Suppressor macrophage treated with lipopolysaccharide for 4 hours (primary cell): Measurements from ENCODE around the gene YKT6.
A peak's percentile ranks its signal among the peaks of the same experiment; 100 is the strongest.
"Not testable (repeated sequence)": the region's sequence is repeated elsewhere in the genome, so short reads cannot be mapped to it uniquely, and the experiment has no call there.

Experiments used
- DNase-seq: peaks from one replicate; pipeline ENCODE4 v3.0.0-alpha.2; 2020

Gene YKT6

GRCh38 chr7:44200699-44201461 is at the start of gene YKT6:
YKT6 (plus strand) TSS chr7:44200978; CDS start chr7:44201136, 158 bp downstream.
- peak; percentile 97 for DNase-seq

DNA sequence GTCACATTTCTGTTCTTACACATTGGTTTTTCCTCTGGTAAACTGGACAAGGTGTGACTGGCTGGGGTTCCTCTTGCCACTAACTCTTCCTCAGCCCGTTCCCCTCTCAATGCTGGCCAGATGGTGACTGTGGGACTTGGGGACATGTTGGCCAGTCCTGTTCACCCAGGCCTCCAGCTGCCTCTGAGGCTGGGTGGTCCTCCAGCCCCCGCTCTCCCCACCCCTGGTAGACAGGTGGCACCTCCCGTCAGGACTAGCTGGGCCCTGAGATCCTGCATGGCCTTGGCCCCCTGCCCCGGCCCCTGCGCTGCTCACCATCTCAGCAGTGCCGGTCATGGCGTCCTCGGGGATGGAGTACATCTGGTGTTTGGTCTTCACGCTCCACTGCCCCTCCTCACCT is 48.8 kb upstream of the YKT6 start:
- no peak for DNase-seq

DNA sequence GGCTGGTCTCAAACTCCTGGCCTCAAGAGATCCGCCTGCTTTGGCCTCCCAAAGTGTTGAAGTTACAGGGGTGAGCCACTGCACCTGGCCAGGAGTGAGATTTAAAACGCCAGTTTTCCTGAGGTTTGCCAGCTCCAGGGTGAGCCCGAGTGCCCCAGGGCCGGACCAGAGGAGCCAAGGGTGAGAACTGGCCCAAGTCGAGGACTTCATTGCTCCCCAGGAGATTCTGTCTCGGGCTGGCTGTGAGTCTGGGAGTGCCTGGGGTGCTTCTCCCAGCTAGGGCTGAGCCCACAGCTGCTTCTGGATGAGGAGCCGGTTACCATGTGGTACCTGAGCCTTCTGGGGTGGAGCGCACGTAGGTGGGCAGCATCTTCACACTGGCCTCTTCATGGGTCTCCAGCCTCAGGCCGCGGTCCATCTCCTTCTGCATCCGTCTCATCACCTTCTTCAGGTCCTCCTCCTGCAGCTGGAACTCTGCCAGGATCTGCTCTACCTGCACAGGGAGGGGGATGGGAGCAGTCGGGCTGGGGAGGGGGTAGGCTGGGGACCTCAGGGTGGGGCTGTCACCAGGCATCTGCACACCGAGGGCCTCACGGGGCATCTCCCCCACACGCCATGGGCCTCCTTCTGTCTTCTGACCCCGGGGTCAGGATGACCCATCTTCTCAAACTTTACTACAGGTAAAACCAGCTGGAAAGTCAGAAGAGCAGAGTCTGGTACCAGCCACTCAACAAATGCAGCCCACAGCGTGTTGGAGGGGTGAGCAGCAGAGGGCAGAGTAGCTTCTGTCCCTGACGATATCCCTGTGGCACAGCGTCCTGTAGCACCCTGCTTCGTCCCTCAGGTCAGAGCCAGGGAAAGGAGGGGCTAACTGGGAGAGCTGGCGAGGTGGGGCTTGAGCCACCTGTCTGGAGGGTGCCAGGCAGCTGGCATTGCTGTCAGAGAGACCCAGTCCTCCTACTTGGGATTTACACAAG is 47.5 kb upstream of the YKT6 start:
- no peak for DNase-seq

DNA sequence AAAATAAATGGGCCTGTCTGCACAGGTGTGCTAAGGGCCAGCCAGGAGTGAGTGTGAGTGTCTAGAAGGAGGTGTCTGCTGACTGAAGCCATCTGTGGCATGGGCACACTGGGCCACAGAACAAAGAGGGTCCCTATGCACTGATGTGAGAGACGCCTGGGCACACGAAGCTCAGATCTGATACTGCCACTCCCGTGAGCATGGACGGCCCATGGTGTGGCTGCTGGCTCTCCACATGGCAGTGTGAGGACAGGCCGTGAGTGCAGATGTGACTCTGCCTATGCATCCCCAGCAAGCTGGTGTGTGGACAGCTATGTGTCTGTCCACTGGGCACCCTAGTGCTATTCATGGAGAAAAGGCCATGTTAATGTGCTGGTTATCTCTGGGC is 46.8 kb upstream of the YKT6 start:
- no peak for DNase-seq

GRCh38 chr7:44154703-44155102 is 46.1 kb upstream of the YKT6 start:
- no peak for DNase-seq

GRCh38 chr7:44155191-44156185 is 45.3 kb upstream of the YKT6 start:
- DNase-seq: no peak

DNA sequence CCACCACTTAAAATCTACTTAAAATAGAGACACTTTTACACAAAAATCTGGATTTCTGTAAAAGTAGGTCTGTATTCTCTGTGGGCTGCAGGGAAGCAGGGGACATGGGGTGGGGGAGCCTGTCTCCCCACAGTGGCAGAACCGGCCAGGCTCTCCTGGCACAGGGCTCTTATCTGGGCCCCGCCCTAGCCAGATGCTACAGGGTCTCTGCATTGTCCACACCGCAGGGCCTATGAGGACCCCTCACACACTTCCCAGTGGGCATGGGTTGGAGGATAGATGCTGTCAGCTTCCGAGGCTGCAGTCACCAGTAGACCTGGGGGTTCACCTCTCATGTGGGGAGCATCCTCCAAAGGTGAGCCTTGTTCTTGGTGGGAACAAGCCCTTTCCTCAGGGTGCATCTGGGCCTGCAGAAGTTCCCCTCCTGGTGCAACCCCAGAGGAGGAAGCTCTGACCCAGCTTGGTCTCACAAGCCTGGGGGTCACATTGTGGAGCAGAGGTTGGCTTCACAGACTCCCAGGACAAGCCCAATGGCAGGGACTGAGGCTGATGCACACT is 44.2 kb upstream of the YKT6 start:
- DNase-seq: no peak

DNA sequence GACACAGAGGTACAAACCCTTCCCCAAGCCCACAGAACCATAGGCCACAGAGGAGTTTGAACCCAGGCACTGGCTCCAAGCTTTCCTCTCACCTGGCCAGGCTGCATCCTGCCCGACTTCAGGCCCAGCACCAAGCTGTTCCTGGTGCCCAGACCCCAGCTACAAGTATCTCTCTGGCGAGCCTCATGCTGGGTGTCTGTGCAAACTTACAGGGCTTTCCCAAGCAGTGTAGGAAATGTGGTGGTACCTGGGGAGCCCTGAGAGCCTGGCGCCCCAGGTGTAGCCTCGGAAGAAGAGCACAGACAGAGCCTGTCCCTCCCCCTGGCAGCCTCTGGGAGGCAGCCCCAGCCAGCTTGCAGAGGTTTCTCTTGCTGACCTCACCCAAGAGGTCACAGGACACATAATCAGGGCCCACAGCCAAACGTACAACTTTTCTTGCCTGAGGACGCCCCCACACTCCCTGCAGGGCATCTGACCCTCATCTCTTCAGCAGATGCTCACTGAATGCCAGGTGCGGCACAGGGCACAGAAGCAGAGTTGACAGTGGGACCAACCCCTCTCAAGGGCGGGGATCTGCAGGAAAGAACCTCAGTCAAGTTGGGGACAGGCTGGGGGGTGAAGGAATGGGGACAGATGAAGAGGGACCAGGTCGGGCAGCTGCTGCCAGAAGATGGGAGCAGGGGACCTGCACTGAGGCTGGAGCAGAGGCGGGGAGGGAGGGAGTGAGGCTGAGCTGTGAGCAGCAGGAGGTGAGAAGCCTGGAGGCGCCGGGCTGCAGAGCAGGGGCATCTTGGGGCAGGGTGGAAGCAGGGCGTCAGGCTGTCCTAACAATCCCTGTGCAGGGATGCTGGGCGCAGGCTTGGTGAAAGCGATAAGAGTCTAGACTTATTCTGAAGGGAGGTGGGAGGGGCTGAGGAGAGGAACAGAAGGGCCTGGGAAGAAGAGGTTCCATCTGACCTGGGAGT is 43.4 kb upstream of the YKT6 start:
- no peak for DNase-seq

- no peak for DNase-seq
These were observed 42.5 kb upstream of the YKT6 start for GRCh38 chr7:44158096-44158872.

DNA sequence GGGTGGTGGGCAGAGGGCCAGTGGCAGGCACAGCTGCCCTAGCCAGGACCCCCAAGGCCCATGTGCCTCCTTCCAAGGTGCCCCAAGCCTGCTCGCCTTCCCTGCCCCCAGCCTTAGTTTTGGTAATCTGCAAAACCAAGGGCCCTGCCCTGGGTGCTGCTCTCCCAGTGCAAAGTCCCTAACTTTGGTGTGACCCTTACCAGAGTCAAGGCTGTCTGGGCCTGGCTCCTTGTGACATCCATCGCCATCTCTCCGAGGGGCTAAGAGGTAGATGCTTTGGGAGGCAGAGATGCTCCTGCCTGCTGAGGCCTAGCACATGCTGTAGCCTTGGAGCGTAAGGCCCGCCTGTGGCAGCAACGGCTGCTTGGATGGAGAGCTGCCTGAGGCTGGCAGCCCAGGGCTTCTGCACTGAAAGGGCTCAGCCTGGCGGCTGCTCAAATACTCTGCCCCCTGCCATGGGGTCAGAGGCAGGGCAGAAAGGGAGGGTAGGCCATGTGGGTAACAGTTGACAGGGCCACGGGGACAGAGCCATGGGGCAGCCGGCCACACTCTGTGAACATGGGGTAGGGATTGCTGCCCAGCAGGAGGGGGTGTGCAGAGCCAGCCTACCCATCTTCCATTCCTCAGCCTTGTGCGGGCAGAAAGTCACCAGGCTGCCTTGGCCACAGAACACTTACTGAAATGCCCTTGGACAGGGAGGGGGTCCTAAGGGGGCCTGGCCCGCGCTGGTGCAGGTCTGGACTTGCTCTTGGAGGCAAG is 41.7 kb upstream of the YKT6 start:
- no peak for DNase-seq

DNA sequence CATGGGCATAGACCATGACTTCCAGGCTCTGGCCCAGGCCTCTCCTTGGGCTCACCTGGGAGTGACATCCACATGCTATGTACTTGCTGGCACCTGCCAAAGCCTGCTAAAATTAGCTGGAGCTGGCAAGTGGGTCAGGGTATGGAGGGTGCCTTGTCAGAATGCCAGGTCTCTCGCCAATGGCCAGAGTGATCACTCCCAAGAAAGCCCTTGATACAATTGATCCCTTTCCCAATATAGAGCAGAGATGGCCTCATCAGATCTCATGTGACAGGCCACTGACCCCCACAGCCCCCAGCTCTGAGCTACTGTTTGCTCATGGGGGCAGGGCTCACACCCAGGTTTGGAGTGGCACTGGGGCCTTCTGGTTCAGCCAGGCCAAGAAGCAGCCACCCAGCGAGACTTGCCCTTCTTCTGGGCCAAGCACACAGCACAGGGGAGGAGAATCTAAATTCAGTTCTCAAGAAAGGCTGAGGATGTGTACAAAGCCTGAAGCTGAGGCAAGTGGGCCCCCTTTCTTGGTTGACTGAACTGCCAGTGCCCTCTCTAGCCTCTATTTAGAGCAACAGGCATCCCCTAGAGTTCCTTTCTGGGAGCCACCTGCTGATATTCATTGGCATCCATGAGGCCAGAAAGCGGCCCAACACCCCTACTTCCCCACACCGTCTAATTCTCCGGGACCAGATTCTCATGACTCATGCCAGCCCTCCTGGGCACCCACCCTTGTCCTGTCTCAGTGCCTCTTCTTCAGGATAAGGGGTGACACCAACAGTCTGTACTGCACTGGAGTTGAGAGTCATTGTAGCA is 40.8 kb upstream of the YKT6 start:
- DNase-seq: no peak

GRCh38 chr7:44161371-44161770 is 39.4 kb upstream of the YKT6 start:
- no peak for DNase-seq

- DNase-seq: no peak
These were observed 38.6 kb upstream of the YKT6 start for GRCh38 chr7:44162179-44162578.

DNA sequence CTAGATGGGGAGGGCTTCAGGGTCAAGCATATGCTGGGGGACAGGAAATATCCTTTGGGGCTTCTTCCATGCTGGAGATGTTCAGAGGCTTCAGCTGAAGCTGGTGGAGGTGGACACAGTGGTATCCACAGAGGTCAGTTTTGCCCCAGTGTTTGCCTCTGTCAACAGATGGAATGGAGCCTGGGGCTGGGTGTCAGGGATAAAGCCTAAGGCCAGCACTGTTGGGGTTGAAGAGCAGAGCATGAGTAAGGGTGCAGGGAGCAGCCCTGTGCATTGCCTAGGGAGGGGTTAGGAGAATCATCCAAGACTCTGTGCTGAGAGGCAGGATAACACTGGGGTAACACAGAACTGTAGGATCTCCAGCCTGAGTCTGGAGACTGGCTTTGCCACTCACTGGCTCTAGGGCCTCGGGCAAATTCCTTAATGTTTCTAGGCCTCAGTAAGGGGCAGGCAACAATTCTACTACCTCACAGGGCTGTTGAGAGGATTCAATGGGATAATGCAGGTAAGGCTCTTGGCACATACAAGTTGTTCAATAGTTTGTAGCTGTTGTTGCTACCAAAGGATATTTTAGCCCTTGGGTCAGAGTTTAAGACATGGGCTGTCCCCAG is 37.9 kb upstream of the YKT6 start:
- no peak for DNase-seq

GRCh38 chr7:44163591-44163990 is 37.2 kb upstream of the YKT6 start:
- DNase-seq: no peak

DNA sequence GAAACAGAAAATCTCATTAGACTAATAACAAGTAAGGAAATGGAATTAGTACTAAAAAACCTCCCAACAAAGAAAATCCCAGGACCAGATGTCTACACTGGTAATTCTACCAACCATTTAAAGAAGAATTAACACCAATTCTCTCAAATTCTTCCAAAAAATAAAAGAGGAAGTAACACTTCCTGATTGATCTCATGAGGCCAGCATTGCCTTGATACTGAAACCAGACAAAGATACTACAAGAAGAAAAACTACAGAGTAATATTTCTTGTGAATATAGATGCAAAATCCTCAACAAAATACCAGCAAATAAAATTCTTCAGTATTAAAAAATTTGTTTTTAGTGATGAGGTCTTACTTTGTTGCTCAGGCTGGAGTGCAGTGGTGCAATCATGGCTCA is 32.9 kb upstream of the YKT6 start:
- DNase-seq: peak; percentile 30

DNA sequence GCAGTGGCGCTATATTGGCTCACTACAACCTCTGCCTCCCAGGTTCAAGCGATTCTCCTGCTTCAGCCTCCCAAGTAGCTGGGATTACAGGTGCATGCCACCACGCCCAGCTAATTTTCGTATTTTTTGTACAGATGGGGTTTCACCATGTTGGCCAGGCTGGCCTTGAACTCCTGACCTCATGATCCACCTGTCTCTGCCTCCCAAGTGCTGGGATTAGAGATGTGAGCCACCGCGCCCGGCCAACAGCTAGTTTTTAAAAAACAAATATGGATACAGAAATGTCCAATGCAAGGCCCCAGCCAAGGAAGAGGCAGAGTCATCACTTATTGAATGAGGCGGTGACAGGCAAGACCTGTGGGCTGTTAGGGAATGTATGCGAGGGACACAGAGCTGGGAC is 28.9 kb upstream of the YKT6 start:
- DNase-seq: not testable (repeated sequence)

DNA sequence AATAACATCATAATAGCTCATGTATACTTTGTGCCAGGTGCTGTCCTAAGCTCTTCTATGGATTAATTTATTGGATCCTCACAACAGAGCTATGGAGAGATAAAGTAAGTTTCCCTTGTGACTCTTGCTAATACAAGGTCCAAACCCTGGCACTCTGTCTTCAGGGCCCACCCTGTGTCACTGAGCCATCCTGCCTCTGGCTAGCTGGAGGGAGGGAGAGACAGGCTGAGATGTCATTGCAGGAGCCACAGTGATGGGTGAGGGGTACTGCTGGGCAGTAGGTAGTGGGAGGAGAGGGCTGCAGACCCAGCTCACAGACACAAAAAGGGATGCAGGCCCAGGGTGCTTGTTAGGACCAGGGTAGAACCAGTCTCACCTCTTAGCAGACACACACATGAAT is 28.4 kb upstream of the YKT6 start:
- DNase-seq: no peak
